GM12878 (cell line): ENCODE results near the gene IGLL5.

Experiments used
- CEBPB ChIP-seq, 2 experiments: fragments of 150-350 bp in 1 of 2; IDR thresholded peaks; 2 replicates each; pipeline ENCODE4 v1.6.1; 2012 to 2014; ENCODE audit warnings: low read depth in 2 of 2, low read length in 2 of 2, borderline replicate concordance in 1 of 2, inconsistent platforms in 1 of 2
- HDAC2 ChIP-seq: fragments of 200-600 bp; sonication (generic); IDR thresholded peaks from 2 replicates; pipeline ENCODE4 v1.6.1; 2017
- HDAC6 ChIP-seq: fragments of 200-600 bp; sonication (generic); IDR thresholded peaks from one replicate; pipeline ENCODE4 v1.8.0; 2017; ENCODE audit warnings: antibody characterized with exemption; ENCODE audit not compliant: unreplicated experiment
- RBBP5 ChIP-seq: fragments of 200-600 bp; sonication (generic); conservative IDR thresholded peaks from 2 replicates; pipeline ENCODE4 v1.6.1; 2016
- SP1 ChIP-seq: IDR thresholded peaks from one replicate; pipeline ENCODE4 v1.6.1; 2011; ENCODE audit warnings: low read depth, low read length
- TARDBP ChIP-seq: IDR thresholded peaks from 2 replicates; pipeline ENCODE4 v1.6.1; 2016; ENCODE audit warnings: borderline replicate concordance
- ZBTB11 ChIP-seq: fragments of 450-650 bp; formaldehyde crosslinking; IDR thresholded peaks from 2 replicates; pipeline ENCODE4 v1.5.0; 2022; ENCODE audit warnings: mild to moderate bottlenecking, missing genetic modification characterization
- TF ChIP-seq, protein P1 (sequence below), 3 experiments: IDR thresholded peaks in 2 of 3; conservative IDR thresholded peaks in 1 of 3; 2 replicates each; pipeline ENCODE4 v1.5.1; 2011; ENCODE audit warnings: low read depth in 3 of 3, low read length in 3 of 3, mild to moderate bottlenecking in 3 of 3, control low read depth in 2 of 3, moderate library complexity in 2 of 3, inconsistent platforms in 1 of 3, mixed read lengths in 1 of 3; ENCODE audit not compliant: control insufficient read depth in 2 of 3, insufficient read depth in 1 of 3; ENCODE audit errors: extremely low read depth in 1 of 3
- TF ChIP-seq, protein P2 (sequence below): fragments of 450-650 bp; IDR thresholded peaks from 2 replicates; pipeline ENCODE4 v1.6.1; 2016; ENCODE audit warnings: mild to moderate bottlenecking
- TF ChIP-seq, protein P3 (sequence below): IDR thresholded peaks from 2 replicates; pipeline ENCODE4 v1.6.1; 2012; ENCODE audit warnings: low read depth, low read length, improper control_type of control experiment

GRCh38 chr22:22881116-22882000 lies 6.3 kb upstream of the IGLL5 start:
- TF ChIP-seq, protein P1, sequence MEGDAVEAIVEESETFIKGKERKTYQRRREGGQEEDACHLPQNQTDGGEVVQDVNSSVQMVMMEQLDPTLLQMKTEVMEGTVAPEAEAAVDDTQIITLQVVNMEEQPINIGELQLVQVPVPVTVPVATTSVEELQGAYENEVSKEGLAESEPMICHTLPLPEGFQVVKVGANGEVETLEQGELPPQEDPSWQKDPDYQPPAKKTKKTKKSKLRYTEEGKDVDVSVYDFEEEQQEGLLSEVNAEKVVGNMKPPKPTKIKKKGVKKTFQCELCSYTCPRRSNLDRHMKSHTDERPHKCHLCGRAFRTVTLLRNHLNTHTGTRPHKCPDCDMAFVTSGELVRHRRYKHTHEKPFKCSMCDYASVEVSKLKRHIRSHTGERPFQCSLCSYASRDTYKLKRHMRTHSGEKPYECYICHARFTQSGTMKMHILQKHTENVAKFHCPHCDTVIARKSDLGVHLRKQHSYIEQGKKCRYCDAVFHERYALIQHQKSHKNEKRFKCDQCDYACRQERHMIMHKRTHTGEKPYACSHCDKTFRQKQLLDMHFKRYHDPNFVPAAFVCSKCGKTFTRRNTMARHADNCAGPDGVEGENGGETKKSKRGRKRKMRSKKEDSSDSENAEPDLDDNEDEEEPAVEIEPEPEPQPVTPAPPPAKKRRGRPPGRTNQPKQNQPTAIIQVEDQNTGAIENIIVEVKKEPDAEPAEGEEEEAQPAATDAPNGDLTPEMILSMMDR (IDR thresholded peaks at IDR 0.05 in 2 of 3, conservative IDR thresholded peaks at IDR 0.05 in 1 of 3; ENCODE audit: control insufficient read depth in 2 of 3, extremely low read depth in 1 of 3, insufficient read depth in 1 of 3, low read depth in 3 of 3, low read length in 3 of 3), result no peak
- TF ChIP-seq, protein P2, sequence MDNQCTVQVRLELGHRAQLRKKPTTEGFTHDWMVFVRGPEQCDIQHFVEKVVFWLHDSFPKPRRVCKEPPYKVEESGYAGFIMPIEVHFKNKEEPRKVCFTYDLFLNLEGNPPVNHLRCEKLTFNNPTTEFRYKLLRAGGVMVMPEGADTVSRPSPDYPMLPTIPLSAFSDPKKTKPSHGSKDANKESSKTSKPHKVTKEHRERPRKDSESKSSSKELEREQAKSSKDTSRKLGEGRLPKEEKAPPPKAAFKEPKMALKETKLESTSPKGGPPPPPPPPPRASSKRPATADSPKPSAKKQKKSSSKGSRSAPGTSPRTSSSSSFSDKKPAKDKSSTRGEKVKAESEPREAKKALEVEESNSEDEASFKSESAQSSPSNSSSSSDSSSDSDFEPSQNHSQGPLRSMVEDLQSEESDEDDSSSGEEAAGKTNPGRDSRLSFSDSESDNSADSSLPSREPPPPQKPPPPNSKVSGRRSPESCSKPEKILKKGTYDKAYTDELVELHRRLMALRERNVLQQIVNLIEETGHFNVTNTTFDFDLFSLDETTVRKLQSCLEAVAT, result no peak
- TF ChIP-seq HDAC6, result no peak
- TF ChIP-seq ZBTB11, result no peak
- TF ChIP-seq, protein P3, sequence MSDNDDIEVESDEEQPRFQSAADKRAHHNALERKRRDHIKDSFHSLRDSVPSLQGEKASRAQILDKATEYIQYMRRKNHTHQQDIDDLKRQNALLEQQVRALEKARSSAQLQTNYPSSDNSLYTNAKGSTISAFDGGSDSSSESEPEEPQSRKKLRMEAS, result no peak
- no peak for TF ChIP-seq RBBP5
- TF ChIP-seq HDAC2, result no peak
- TF ChIP-seq SP1, result no peak
- no peak for TF ChIP-seq CEBPB (IDR thresholded peaks at IDR 0.05; ENCODE audit: borderline replicate concordance in 1 of 2, low read depth in 2 of 2, low read length in 2 of 2)
- TF ChIP-seq TARDBP, result no peak
